IMR-90 (cell line): ENCODE results near the gene CYP11A1. TPM values are rescaled to one million over a fixed set of nuclear protein-coding genes. Genes with fewer than 3 reads are reported as not detected.

Experiments used
- ATAC-seq: fragments of 200-7000 bp; cut with Tn5 transposase; 2 replicates; pipeline ENCODE4 v1.9.1; 2020; ENCODE audit warnings: low read depth, mild to moderate bottlenecking, moderate library complexity
- BruUV-seq: library from RNA; stranded (reverse); fragments of 400-500 nt; replicated peaks from 2 replicates; lab custom pipeline; 2021; lab: Mats Ljungman, UMichigan
- CTCF ChIA-PET: fragments of 300-600 bp; formaldehyde crosslinking; extraction: SDS; loops from one replicate; lab custom pipeline; 2021; ENCODE audit warnings: antibody characterized with exemption; lab: Yijun Ruan, JAX
- POLR2A ChIA-PET: fragments of 300-600 bp; sonication (Branson Sonifier 250); formaldehyde crosslinking; loops from one replicate; lab custom pipeline; 2022; ENCODE audit warnings: antibody characterized with exemption; ENCODE audit not compliant: unreplicated experiment; lab: Charles Lee
- DNase-seq: peaks from one replicate; pipeline ENCODE4 v3.0.0; 2013
- H2AFZ ChIP-seq: replicated peaks from 2 replicates; pipeline ENCODE3; 2013; ENCODE audit warnings: low read length, mild to moderate bottlenecking; ENCODE audit not compliant: poor library complexity
- H2AK5ac ChIP-seq: 2 replicates; pipeline ENCODE4 v1.6.1; 2013; ENCODE audit warnings: low read depth, low read length, inconsistent platforms
- H2AK9ac ChIP-seq: replicated peaks from 2 replicates; pipeline ENCODE3; 2013; ENCODE audit warnings: mild to moderate bottlenecking, low read depth, low read length, moderate library complexity; ENCODE audit not compliant: poor library complexity
- H2BK120ac ChIP-seq: 2 replicates; pipeline ENCODE4 v1.6.1; 2013; ENCODE audit warnings: low read depth, low read length, inconsistent platforms
- H2BK15ac ChIP-seq: 3 replicates; pipeline ENCODE4 v1.6.1; 2013; ENCODE audit warnings: low read depth, low read length, inconsistent platforms
- H2BK20ac ChIP-seq: 2 replicates; pipeline ENCODE4 v1.6.1; 2013; ENCODE audit warnings: low read depth, mild to moderate bottlenecking, inconsistent platforms, low read length, moderate library complexity
- H2BK5ac ChIP-seq: 2 replicates; pipeline ENCODE4 v1.6.1; 2013; ENCODE audit warnings: mild to moderate bottlenecking, low read depth, low read length, inconsistent platforms; ENCODE audit not compliant: poor library complexity, severe bottlenecking
- H3K14ac ChIP-seq: replicated peaks from 2 replicates; pipeline ENCODE4 v1.6.1; 2013; ENCODE audit warnings: low read depth, low read length, inconsistent platforms
- H3K18ac ChIP-seq: 2 replicates; pipeline ENCODE4 v1.6.1; 2013; ENCODE audit warnings: low read depth, low read length, control low read depth
- H3K23ac ChIP-seq: 2 replicates; pipeline ENCODE4 v1.6.1; 2013; ENCODE audit warnings: low read depth, low read length, inconsistent platforms
- H3K27ac ChIP-seq: 2 replicates; pipeline ENCODE4 v1.5.1; 2013; ENCODE audit warnings: mild to moderate bottlenecking, control low read depth, low read length; ENCODE audit not compliant: insufficient read depth
- H3K27me3 ChIP-seq: 2 replicates; pipeline ENCODE4 v1.6.1; 2013; ENCODE audit warnings: low read length; ENCODE audit not compliant: control insufficient read depth, insufficient read depth
- H3K36me3 ChIP-seq: 2 replicates; pipeline ENCODE4 v1.6.1; 2013; ENCODE audit warnings: low read length, mixed read lengths; ENCODE audit not compliant: control insufficient read depth, insufficient read depth
- H3K4ac ChIP-seq: 2 replicates; pipeline ENCODE4 v1.6.1; 2013; ENCODE audit warnings: low read depth, low read length, inconsistent platforms
- H3K4me1 ChIP-seq: 2 replicates; pipeline ENCODE4 v1.6.1; 2013; ENCODE audit warnings: low read length, mixed read lengths; ENCODE audit not compliant: control insufficient read depth, insufficient read depth
- H3K4me2 ChIP-seq: 2 replicates; pipeline ENCODE4 v1.6.1; 2013; ENCODE audit warnings: low read depth, mild to moderate bottlenecking, control low read depth, low read length, moderate library complexity
- H3K4me3 ChIP-seq: 2 replicates; pipeline ENCODE4 v1.5.1; 2013; ENCODE audit warnings: low read depth, mild to moderate bottlenecking, control low read depth, low read length, moderate library complexity; ENCODE audit not compliant: insufficient read depth
- H3K56ac ChIP-seq: 2 replicates; pipeline ENCODE4 v1.6.1; 2013; ENCODE audit warnings: low read length, inconsistent platforms; ENCODE audit not compliant: insufficient read depth; ENCODE audit errors: extremely low read depth
- H3K79me1 ChIP-seq, 2 experiments: 2 replicates each; pipeline ENCODE4 v1.6.1; 2013; ENCODE audit warnings: low read length in 2 of 2, inconsistent platforms in 1 of 2, low read depth in 1 of 2
- H3K9ac ChIP-seq: 2 replicates; pipeline ENCODE4 v1.6.1; 2013; ENCODE audit warnings: low read depth, low read length, control low read depth
- H3K9me1 ChIP-seq: 2 replicates; pipeline ENCODE4 v1.6.1; 2013; ENCODE audit warnings: low read length, inconsistent platforms; ENCODE audit not compliant: insufficient read depth
- H3K9me3 ChIP-seq: 2 replicates; pipeline ENCODE4 v1.6.1; 2013; ENCODE audit warnings: low read length; ENCODE audit not compliant: control insufficient read depth, insufficient read depth
- H4K20me1 ChIP-seq: 2 replicates; pipeline ENCODE4 v1.6.1; 2013; ENCODE audit warnings: low read length, inconsistent platforms; ENCODE audit not compliant: insufficient read depth
- H4K5ac ChIP-seq: 2 replicates; pipeline ENCODE4 v1.6.1; 2013; ENCODE audit warnings: mild to moderate bottlenecking, low read depth, low read length, control low read depth
- H4K8ac ChIP-seq, 2 experiments: 2 replicates each; pipeline ENCODE4 v1.6.1; 2013; ENCODE audit warnings: low read depth in 2 of 2, low read length in 2 of 2, control low read depth in 1 of 2, inconsistent platforms in 1 of 2
- H4K91ac ChIP-seq: 2 replicates; pipeline ENCODE4 v1.6.1; 2013; ENCODE audit warnings: low read depth, low read length, inconsistent platforms; ENCODE audit not compliant: insufficient read depth
- BHLHE40 ChIP-seq: fragments of 150-350 bp; IDR thresholded peaks from 2 replicates; pipeline ENCODE4 v1.6.1; 2016; ENCODE audit warnings: mild to moderate bottlenecking, low read depth, low read length
- CHD1 ChIP-seq: IDR thresholded peaks from 2 replicates; pipeline ENCODE4 v1.6.1; 2012; ENCODE audit warnings: low read depth, low read length, improper control_type of control experiment
- FOS ChIP-seq: fragments of 150-350 bp; IDR thresholded peaks from 2 replicates; pipeline ENCODE4 v1.6.1; 2016; ENCODE audit warnings: low read depth, low read length
- MAFK ChIP-seq: IDR thresholded peaks from 2 replicates; pipeline ENCODE4 v1.6.1; 2012; ENCODE audit warnings: low read depth, low read length, improper control_type of control experiment
- MAZ ChIP-seq: IDR thresholded peaks from 2 replicates; pipeline ENCODE4 v1.6.1; 2012; ENCODE audit warnings: low read depth, mild to moderate bottlenecking, low read length, improper control_type of control experiment, moderate library complexity, borderline replicate concordance
- RFX5 ChIP-seq: IDR thresholded peaks from 2 replicates; pipeline ENCODE4 v1.8.0; 2012; ENCODE audit warnings: low read depth, mild to moderate bottlenecking, low read length, moderate library complexity
- SMC3 ChIP-seq: fragments of 150-350 bp; IDR thresholded peaks from 2 replicates; pipeline ENCODE4 v1.6.1; 2016; ENCODE audit warnings: low read depth, mild to moderate bottlenecking, antibody characterized with exemption, low read length, moderate library complexity
- WGBS, 2 experiments: methylation state at CpG; one replicate each; pipeline versions ENCODE4 v1.1.5 to v1.1.7; 2013; ENCODE audit warnings: missing lambda C conversion rate in 2 of 2; ENCODE audit not compliant: insufficient read length in 1 of 2; ENCODE audit errors: extremely low coverage in 2 of 2; 5-methylcytosine and 5-hydroxymethylcytosine counted together
- dilution Hi-C: fragments of 300-500 bp; cut with HindIII; formaldehyde crosslinking; loops from one replicate; pipeline ENCODE4 v1.14.3; 2018; ENCODE audit warnings: low sequenced_read_pairs; ENCODE audit not compliant: unreplicated experiment
- in situ Hi-C: fragments of 300-500 bp; cut with MboI; formaldehyde crosslinking; loops from 3 replicates; pipeline ENCODE4 v1.14.3; 2019; ENCODE audit warnings: low sequenced_read_pairs, inconsistent platforms, mixed read lengths
- intact Hi-C: fragments of 100-400 bp; cut with micrococcal nuclease; formaldehyde crosslinking; loops from 2 replicates; pipeline ENCODE4 v1.10.0; 2022
- polyA plus RNA-seq, 3 experiments: library from polyadenylated mRNA; depleted of rRNA; stranded (reverse); fragments of >200 nt; gene quantifications; 2 replicates each; pipeline ENCODE4 v1.2.3, GENCODE V29; 2012; ENCODE audit warnings: low replicate concordance in 1 of 3
- total RNA-seq: library from RNA; depleted of rRNA; stranded (reverse); fragments of >200 nt; gene quantifications from 2 replicates; pipeline ENCODE4 v1.2.3, GENCODE V29; 2012
- TF ChIP-seq, protein P1 (sequence below): conservative IDR thresholded peaks from 2 replicates; pipeline ENCODE4 v1.5.1; 2012; ENCODE audit warnings: mild to moderate bottlenecking, low read depth, low read length, improper control_type of control experiment

CYP11A1 gene
- total and polyA plus RNA-seq, 2 of the 4 experiments (the other 2 are of a cell fraction): 0.18 to 0.50 TPM

DNA sequence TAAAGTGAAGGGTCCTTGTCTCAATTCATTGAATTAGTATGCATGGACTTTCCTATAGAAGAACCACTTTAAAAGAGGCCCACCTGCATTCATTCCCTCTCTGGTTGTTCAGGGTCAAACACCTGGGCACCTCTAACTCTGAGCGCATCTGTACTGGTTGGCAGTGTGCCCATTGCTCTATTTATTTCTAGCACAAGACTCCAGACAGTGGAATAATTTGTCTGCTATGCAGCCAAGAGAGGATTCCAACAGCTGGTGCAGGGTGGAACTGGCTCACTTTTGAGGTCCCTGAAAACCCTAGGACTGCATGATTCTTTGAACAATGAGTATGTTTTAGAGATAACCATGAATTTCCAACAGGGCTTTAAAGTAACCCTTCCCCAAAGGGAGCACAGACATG, 73.4 kb downstream of the CYP11A1 start:
- no peak overlapping the region for H2AFZ ChIP-seq

More for the DNA sequence above, 73.4 kb downstream of the CYP11A1 start:
- H3K27ac ChIP-seq: no peak overlapping the region
- no peaks in the 10 kb centered on the region for H3K36me3 ChIP-seq
- no peak overlapping the region for H4K8ac ChIP-seq
- H3K9me3 ChIP-seq: no peaks in the 10 kb centered on the region
- no peak overlapping the region for H3K9ac ChIP-seq
- H2BK20ac ChIP-seq: no peak overlapping the region
- dilution Hi-C loops: no loop called here
- intact Hi-C loops: no loop called here
- H3K18ac ChIP-seq: no peak overlapping the region
- H2BK15ac ChIP-seq: no peak overlapping the region
- no peak overlapping the region for H3K56ac ChIP-seq
- H2BK120ac ChIP-seq: no peak overlapping the region
- H3K23ac ChIP-seq: no peak overlapping the region
- no peak overlapping the region for H2BK5ac ChIP-seq
- no peaks in the 10 kb centered on the region for H3K4me1 ChIP-seq
- no peak overlapping the region for H2AK5ac ChIP-seq
- in situ Hi-C loops: no loop called here
- no peak overlapping the region for H3K4ac ChIP-seq
- H4K91ac ChIP-seq: no peak overlapping the region
- no peak overlapping the region for H3K4me2 ChIP-seq
- peaks cover 29% of the 10 kb centered on the region for H3K27me3 ChIP-seq
- TF ChIP-seq FOS: no peak
- TF ChIP-seq, protein P1, sequence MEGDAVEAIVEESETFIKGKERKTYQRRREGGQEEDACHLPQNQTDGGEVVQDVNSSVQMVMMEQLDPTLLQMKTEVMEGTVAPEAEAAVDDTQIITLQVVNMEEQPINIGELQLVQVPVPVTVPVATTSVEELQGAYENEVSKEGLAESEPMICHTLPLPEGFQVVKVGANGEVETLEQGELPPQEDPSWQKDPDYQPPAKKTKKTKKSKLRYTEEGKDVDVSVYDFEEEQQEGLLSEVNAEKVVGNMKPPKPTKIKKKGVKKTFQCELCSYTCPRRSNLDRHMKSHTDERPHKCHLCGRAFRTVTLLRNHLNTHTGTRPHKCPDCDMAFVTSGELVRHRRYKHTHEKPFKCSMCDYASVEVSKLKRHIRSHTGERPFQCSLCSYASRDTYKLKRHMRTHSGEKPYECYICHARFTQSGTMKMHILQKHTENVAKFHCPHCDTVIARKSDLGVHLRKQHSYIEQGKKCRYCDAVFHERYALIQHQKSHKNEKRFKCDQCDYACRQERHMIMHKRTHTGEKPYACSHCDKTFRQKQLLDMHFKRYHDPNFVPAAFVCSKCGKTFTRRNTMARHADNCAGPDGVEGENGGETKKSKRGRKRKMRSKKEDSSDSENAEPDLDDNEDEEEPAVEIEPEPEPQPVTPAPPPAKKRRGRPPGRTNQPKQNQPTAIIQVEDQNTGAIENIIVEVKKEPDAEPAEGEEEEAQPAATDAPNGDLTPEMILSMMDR: no peak
- no peak for TF ChIP-seq RFX5
- TF ChIP-seq MAFK: no peak
- no peak for TF ChIP-seq CHD1
- TF ChIP-seq SMC3: no peak
- no peak for TF ChIP-seq BHLHE40
- TF ChIP-seq MAZ: no peak
- ChIA-PET POLR2A (no interaction called here), CTCF (no interaction called here)
- ATAC-seq (no peak), DNase-seq (no peak)
- H3K9me1 ChIP-seq: no peaks in the 10 kb centered on the region
- no peak overlapping the region for H2AK9ac ChIP-seq
- H3K79me1 ChIP-seq: no peaks in the 10 kb centered on the region
- H3K14ac ChIP-seq: no peak overlapping the region
- no TSS peak for BruUV-seq
- H3K4me3 ChIP-seq: no peak overlapping the region
- no peak overlapping the region for H4K5ac ChIP-seq
- no peaks in the 10 kb centered on the region; the same call in 1 of the 2 replicates for H4K20me1 ChIP-seq
- WGBS, 2 experiments: 67% methylated on average over 1 of the region's 1 CpG; no CpG with 5 or more reads in 1 of the 2 experiments
